ENCODE measurements around the gene FAM222B.
"Not testable (repeated sequence)": the region's sequence is repeated elsewhere in the genome, so short reads cannot be mapped to it uniquely, and the experiment has no call there.

Gene FAM222B

DNA sequence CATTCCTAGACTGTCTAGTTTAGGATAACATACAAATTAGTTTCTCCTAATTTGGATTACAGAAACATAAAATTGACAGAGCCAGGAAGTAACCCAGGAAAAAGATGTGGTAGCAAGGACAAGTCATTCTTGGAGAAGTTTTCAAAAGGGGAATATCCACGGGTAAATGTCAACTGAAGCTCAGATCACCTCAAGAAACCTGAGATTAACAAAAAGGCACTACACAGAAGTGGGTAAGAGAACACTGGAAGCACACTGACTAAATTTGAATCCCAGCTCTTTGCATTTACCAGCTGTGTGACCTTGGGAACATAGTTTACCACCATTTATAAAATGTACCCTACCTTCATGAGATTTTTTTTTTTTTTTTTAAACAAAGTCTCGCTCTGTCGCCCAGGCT, 59.4 kb downstream of the FAM222B start:
- H3K27me3 ChIP-seq (ENCODE audit: control insufficient read depth, insufficient read depth, low read length), result no peaks in the 10 kb centered on the region
- no peak overlapping the region for H3K9ac ChIP-seq (ENCODE audit: low read length)
- no peak overlapping the region for H3K4me3 ChIP-seq (ENCODE audit: low read length)
- H3K36me3 ChIP-seq (ENCODE audit: control insufficient read depth, insufficient read depth, low read length), result no peaks in the 10 kb centered on the region
- H3K9me3 ChIP-seq (ENCODE audit: control insufficient read depth, low read length), result no peaks in the 10 kb centered on the region
- no peaks in the 10 kb centered on the region for H3K4me1 ChIP-seq (ENCODE audit: control insufficient read depth, insufficient read depth, low read length)

DNA sequence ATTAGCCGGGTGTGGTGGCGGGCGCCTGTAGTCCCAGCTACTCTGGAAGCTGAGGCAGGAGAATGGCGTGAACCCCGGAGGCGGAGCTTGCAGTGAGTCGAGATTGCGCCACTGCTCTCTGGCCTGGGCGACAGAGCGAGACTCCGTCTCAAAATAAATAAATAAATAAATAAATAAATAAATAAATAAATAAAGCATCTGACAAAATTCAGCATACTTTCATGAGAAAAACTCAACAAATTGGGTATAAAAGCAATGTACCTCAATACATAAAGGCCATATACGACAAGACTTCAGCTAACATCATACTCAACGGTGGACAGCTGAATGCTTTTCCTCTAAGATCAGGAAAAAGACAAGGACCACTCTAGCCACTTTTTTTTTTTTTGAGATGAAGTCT, 63.0 kb downstream of the FAM222B start:
- not testable (repeated sequence) for H3K36me3 ChIP-seq (ENCODE audit: control insufficient read depth, insufficient read depth, low read length); H3K9ac ChIP-seq (ENCODE audit: low read length); H3K4me3 ChIP-seq (ENCODE audit: low read length); H3K9me3 ChIP-seq (ENCODE audit: control insufficient read depth, low read length); H3K27me3 ChIP-seq (ENCODE audit: control insufficient read depth, insufficient read depth, low read length); H3K4me1 ChIP-seq (ENCODE audit: control insufficient read depth, insufficient read depth, low read length)

DNA sequence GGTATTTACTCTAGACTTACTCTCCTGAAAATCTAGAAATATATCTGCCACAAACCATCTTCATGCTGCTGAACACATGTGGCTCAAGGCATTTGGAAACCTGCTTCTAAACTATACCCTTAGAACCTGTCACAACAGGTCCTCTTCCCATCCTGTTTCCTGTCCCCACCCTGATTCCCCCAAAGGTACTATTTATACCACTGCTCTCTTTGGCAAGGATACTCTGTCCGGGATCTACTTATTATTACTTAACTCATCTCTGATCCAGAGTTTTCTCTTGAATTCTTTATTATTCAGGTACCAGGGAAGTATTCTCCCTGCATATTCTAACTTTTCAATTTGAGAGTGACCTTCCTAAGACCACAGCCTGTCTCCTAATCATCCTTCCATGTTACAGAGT, 65.4 kb downstream of the FAM222B start:
- Histone ChIP-seq H3K36me3 (ENCODE audit: control insufficient read depth, insufficient read depth, low read length) (no peaks in the 10 kb centered on the region), H3K9me3 (ENCODE audit: control insufficient read depth, low read length) (no peaks in the 10 kb centered on the region), H3K27me3 (ENCODE audit: control insufficient read depth, insufficient read depth, low read length) (no peaks in the 10 kb centered on the region), H3K4me1 (ENCODE audit: control insufficient read depth, insufficient read depth, low read length) (no peaks in the 10 kb centered on the region), H3K4me3 (ENCODE audit: low read length) (no peak overlapping the region), H3K9ac (ENCODE audit: low read length) (no peak overlapping the region)

DNA sequence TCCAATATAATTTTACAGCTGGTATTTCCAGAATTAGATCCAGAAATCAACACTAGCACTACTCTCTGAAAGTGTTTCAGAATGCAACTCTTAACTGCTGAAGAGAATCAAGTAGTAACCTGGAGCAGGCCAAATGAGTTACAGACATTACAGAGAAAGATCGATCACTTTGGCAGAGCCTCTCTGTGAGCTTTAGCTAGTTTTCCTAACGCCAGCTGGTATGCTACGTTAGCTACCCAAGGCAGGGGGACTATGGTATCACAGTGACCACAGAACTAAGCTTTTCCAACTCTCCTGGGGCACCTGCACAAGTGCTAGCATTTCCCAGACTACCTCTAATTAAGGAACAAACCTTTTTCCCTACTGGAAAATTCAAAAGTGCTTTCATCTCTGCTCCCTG, 68.4 kb downstream of the FAM222B start:
- no peaks in the 10 kb centered on the region for H3K27me3 ChIP-seq (ENCODE audit: control insufficient read depth, insufficient read depth, low read length)
- H3K36me3 ChIP-seq (ENCODE audit: control insufficient read depth, insufficient read depth, low read length), result no peaks in the 10 kb centered on the region
- no peaks in the 10 kb centered on the region for H3K4me1 ChIP-seq (ENCODE audit: control insufficient read depth, insufficient read depth, low read length)
- no peaks in the 10 kb centered on the region for H3K9me3 ChIP-seq (ENCODE audit: control insufficient read depth, low read length)
- H3K9ac ChIP-seq (ENCODE audit: low read length), result no peak overlapping the region
- no peak overlapping the region for H3K4me3 ChIP-seq (ENCODE audit: low read length)

DNA sequence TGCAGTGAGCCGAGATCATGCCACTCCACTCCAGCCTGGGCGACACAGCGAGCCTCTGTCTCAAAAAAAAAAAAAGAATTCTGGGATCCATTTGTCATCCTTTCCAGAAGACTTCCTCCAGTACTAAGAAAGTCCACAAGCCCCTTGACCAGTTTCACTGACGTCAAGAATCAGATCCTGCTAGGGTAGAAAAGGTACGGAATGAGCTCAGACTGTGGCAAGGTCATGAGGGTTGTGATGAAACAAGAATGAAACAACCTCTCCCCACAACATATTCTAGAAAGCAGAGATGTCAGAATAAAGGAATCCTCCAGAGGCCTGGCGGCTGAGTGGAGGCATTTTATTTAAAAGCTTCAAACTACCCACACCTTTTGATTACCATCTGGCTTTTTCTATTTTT, 68.9 kb downstream of the FAM222B start:
- Histone ChIP-seq H3K9me3 (ENCODE audit: control insufficient read depth, low read length) (no peaks in the 10 kb centered on the region), H3K27me3 (ENCODE audit: control insufficient read depth, insufficient read depth, low read length) (no peaks in the 10 kb centered on the region), H3K4me3 (ENCODE audit: low read length) (no peak overlapping the region), H3K36me3 (ENCODE audit: control insufficient read depth, insufficient read depth, low read length) (no peaks in the 10 kb centered on the region), H3K4me1 (ENCODE audit: control insufficient read depth, insufficient read depth, low read length) (no peaks in the 10 kb centered on the region), H3K9ac (ENCODE audit: low read length) (no peak overlapping the region)

DNA sequence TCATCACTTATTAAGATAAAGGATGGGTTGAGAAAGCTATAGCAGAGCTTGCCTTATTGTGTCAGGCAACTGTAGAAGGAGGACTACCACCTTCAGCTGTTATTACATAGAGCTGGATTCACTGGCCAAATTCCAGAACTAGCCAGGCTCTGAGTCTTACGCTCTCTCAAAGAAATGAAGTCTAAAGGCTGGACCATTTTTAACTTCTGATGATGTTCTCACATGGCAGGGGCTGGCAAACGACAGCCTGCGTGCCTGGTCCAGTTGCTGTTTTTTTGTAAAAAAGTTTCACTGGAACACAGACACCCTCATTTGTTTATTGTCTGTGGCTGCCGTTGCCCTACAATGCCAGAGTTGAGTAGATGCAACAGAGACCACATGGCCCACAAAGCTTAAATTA, 77.6 kb downstream of the FAM222B start:
- Histone ChIP-seq H3K9me3 (ENCODE audit: control insufficient read depth, low read length) (no peaks in the 10 kb centered on the region), H3K4me3 (ENCODE audit: low read length) (no peak overlapping the region), H3K9ac (ENCODE audit: low read length) (no peak overlapping the region), H3K4me1 (ENCODE audit: control insufficient read depth, insufficient read depth, low read length) (peaks cover 7% of the 10 kb centered on the region), H3K27me3 (ENCODE audit: control insufficient read depth, insufficient read depth, low read length) (no peaks in the 10 kb centered on the region), H3K36me3 (ENCODE audit: control insufficient read depth, insufficient read depth, low read length) (no peaks in the 10 kb centered on the region)

DNA sequence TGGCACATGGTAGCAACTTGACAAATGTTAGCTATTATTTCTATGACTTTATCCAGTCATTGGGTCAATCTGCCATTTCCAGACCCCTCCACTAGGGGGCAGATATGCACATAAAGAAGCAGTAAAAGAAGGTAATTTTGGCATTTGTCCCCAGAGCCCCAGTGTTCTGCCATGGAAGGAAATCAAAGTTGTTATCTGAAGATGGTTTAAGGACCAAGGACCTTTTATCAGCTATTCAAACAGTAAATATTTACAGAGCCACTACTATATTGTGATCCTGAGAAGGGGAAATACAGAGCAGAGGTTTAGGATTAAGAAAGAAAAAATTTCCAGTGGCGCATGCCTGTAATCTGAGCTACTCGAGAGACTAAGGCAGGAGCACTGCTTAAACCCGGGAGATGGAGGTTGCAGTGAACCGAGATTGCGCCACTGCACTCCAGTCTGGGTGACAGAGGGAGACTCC, 78.8 kb downstream of the FAM222B start:
- no peaks in the 10 kb centered on the region for H3K27me3 ChIP-seq (ENCODE audit: control insufficient read depth, insufficient read depth, low read length)
- no peak overlapping the region for H3K4me3 ChIP-seq (ENCODE audit: low read length)
- H3K9ac ChIP-seq (ENCODE audit: low read length), result no peak overlapping the region
- H3K36me3 ChIP-seq (ENCODE audit: control insufficient read depth, insufficient read depth, low read length), result no peaks in the 10 kb centered on the region
- peaks cover 7% of the 10 kb centered on the region for H3K4me1 ChIP-seq (ENCODE audit: control insufficient read depth, insufficient read depth, low read length)
- no peaks in the 10 kb centered on the region for H3K9me3 ChIP-seq (ENCODE audit: control insufficient read depth, low read length)

DNA sequence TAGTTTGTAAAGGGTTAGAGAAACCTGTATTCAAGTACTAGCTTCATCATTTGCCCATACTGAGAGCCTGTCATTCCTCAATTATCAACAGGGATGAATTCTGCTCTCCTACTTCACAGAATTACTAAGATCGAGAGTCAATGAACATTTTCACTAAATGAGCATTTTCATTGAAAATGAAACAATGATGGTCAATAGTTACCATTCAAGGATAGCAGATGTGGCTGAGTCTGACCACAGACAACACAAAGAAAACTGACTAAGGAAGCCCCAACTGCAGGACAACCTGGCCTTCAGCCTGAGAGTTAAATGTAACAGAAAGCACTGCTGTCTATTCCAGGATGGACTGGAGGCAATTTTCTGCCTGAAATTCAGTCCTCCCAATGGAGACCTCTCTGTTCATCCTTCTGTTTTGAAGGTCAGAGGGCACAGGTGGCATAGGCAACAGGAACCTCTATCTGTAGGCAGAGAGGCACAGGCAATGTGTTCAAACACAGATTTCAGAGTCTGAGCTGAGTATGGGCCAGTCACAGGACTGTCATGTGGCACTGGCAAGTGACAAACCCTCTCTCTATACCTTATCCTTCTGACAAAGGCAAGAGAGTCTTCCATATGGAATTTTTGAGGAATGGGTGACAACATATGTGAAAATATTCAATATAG, 79.3 kb downstream of the FAM222B start:
- no peak overlapping the region for H3K9ac ChIP-seq (ENCODE audit: low read length)

DNA sequence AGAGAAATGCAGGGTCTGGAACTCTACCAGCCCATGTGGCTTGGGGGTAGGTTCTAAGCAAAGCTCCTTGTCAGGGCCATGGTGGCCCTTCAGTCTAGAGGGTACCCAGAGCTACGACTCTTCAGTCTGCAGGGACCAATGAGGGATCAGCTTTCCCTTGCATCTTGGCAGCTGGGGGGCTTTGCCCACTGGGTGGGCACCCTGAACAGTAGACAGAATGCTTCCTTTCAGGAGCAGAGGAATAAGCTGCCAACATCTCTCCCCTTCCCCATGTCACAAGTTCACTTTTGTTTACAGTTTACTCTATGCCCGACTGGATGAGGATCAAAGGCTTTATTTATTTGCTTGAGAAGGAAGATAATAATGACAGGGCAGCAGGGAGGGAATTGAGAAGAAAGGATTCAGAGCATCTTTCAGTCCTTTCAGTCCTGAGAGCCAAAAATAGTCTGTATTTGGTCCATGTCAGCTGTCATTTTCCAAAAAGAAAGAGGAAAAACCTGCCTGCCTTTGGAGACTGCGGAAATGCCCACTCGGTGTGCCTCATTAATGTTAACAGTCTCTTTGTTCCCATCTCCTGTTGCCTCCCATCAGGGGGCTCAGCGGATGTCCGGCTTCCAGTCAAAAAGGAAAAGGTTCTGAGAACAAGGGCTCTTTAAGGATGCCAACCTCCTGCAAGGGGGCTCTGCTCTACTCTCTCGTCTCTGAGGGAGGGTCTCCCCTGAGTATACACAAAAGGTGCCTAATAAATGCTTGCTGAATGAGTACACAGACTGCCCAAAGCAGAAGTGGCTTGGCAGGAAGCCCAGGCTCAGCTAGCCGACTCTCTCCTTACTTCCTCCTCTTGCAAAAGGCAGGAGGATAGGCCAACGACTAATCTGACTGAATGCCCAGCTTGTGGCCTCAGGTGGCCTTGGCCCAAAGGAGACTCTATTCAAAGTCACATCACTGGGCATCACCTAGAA, 81.7 kb downstream of the FAM222B start:
- H3K9me3 ChIP-seq (ENCODE audit: control insufficient read depth, low read length), result no peaks in the 10 kb centered on the region
- H3K4me1 ChIP-seq (ENCODE audit: control insufficient read depth, insufficient read depth, low read length), result peaks cover 7% of the 10 kb centered on the region
- no peaks in the 10 kb centered on the region for H3K27me3 ChIP-seq (ENCODE audit: control insufficient read depth, insufficient read depth, low read length)
- no peak overlapping the region for H3K9ac ChIP-seq (ENCODE audit: low read length)
- H3K36me3 ChIP-seq (ENCODE audit: control insufficient read depth, insufficient read depth, low read length), result peaks cover 3% of the 10 kb centered on the region
- no peak overlapping the region for H3K4me3 ChIP-seq (ENCODE audit: low read length)

More for the DNA sequence above, 79.3 kb downstream of the FAM222B start:
- Histone ChIP-seq H3K9me3 (ENCODE audit: control insufficient read depth, low read length) (no peaks in the 10 kb centered on the region), H3K4me1 (ENCODE audit: control insufficient read depth, insufficient read depth, low read length) (peaks cover 7% of the 10 kb centered on the region), H3K4me3 (ENCODE audit: low read length) (no peak overlapping the region), H3K27me3 (ENCODE audit: control insufficient read depth, insufficient read depth, low read length) (no peaks in the 10 kb centered on the region), H3K36me3 (ENCODE audit: control insufficient read depth, insufficient read depth, low read length) (no peaks in the 10 kb centered on the region)

DNA sequence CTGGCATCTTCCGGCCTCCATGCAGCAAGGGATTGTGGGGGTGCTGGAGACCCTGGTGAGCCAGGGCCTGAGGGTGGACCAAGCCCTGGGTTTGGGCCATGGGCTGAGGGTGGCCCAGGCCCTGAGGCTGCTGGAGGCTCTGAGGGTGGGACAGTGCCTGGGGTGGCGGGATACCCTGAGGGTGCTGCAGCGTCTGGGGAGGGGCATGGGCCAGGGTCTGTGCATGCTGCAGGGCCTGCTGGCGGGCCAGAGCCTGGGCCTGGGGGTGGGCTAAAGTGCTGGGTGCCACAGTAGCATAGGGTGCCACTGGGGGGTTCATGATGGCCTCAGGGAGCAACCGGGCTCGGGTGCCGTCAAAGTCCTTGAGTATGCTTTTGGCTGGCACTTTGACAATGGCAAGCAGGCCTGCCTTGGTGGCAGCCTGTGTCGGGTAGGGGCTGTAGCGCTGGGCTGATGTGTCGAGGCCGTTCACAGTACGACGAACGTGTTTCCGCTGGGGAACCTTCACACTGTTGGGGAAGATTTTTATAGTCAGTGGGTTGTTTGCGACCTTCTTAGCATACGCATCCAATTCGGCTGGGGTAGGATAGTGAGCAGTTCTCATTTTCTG, 83.2 kb downstream of the FAM222B start:
- no peaks in the 10 kb centered on the region for H3K9me3 ChIP-seq (ENCODE audit: control insufficient read depth, low read length)
- H3K36me3 ChIP-seq (ENCODE audit: control insufficient read depth, insufficient read depth, low read length), result peaks cover 3% of the 10 kb centered on the region
- H3K9ac ChIP-seq (ENCODE audit: low read length), result no peak overlapping the region
- peaks cover 7% of the 10 kb centered on the region for H3K4me1 ChIP-seq (ENCODE audit: control insufficient read depth, insufficient read depth, low read length)
- no peak overlapping the region for H3K4me3 ChIP-seq (ENCODE audit: low read length)
- no peaks in the 10 kb centered on the region for H3K27me3 ChIP-seq (ENCODE audit: control insufficient read depth, insufficient read depth, low read length)

DNA sequence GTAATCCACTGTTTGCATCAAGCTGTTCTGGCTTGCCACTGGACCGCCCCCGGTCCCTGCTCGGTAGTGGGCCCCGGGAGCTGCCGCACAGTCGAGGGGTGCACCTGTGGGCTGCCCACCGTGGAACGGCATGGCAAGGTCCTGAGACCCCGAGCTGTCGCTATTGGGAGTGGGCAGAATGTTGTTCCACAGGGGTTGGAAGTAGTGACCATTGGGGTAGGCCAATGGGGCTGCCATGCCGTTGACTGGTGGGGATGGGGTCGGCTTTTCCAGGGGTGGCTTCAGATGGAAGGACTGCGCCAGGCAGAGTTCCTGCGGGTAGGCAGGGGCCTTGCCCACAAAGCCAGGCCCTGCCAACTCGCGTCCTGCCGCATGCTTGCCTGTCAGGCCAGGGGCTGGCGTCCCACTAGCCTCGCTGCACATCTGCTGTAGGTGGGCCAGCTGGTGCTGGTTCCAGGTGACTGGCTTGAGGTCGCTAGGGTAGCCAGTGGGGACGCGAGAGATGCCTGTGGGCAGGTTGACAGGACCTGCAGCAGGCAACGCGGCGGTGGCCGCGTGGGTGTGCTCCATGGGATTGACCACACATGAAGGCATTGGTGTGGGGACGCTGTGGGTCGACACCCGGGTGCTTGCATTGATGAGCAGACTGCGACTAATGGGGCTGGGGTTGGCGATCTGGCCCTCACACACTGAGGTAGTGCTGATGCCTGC, 84.0 kb downstream of the FAM222B start:
- no peak overlapping the region for H3K9ac ChIP-seq (ENCODE audit: low read length)
- no peak overlapping the region for H3K4me3 ChIP-seq (ENCODE audit: low read length)
- H3K4me1 ChIP-seq (ENCODE audit: control insufficient read depth, insufficient read depth, low read length), result peaks cover 7% of the 10 kb centered on the region
- peaks cover 3% of the 10 kb centered on the region for H3K36me3 ChIP-seq (ENCODE audit: control insufficient read depth, insufficient read depth, low read length)
- no peaks in the 10 kb centered on the region for H3K9me3 ChIP-seq (ENCODE audit: control insufficient read depth, low read length)
- H3K27me3 ChIP-seq (ENCODE audit: control insufficient read depth, insufficient read depth, low read length), result no peaks in the 10 kb centered on the region
